Stimulated activated CD4-positive, alpha-beta T cell treated with anti-CD3 and anti-CD28 coated beads, Interleukin-15, amount 100 ng/mL, for 48 hours (primary cell): Measurements from ENCODE around the gene SLC10A7.

ENCODE experiments used
- DNase-seq, 2 donors: peaks; one replicate each; pipeline ENCODE4 v3.0.0-alpha.2; 2020; ENCODE audit warnings: low read depth in 2 of 2

SLC10A7 gene

DNA sequence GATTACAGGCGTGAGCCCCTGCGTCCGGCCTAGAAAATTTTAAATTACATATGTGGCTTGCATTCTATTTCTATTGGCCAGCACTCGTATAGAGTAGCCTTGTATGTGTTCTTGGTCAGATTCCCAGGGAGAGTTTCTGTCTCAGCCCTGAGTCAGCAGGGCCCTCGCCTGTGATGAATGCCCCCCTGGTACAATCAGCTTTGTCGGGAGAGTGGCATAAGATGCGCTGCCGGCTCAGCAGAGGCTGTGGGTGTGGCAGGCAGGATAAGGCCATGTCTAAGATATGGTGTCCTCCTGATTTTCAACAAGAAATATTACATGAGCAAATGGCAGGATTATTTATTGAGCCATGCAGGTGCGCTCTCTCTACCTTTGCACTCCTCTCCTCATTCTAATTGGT lies 309.0 kb downstream of the SLC10A7 start:
- no peak for DNase-seq

DNA sequence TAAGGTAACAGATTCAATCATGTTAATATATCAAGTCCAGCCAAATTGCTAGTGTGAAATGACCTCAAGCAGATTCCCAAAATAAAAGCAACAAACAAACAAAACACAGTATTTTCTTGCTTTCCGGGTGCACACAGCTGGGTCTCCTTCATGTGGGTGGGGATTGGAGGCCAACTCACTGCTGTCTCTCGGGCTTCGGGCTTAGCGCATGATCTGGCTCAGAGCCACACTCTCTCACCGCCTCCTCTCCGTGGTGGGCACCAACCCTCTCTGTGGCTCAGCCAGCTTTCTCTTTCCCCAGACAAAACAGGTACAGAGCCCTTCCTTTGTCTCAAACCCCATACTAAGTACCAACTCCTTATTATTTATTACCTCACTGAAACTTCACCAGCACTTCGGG lies 310.3 kb downstream of the SLC10A7 start:
- DNase-seq, result no peak

DNA sequence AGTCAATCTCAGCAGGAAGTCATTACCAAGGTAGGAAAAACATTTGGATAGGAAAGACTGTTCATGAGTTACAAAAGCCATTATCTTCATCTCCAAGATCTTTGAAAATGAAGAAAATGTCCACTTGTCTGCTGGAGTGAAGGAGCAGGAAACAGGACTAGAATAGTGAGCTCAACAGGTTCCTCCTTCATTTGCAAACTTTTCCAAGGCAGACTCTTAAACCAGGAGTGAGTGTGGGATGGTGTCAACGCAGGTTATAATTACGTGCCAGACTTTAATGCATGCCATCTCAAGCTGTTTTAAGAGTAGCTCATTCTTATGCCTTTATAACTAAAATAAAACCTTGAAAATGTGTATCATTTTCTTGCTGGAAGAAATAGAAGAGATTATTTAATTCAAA lies 310.9 kb downstream of the SLC10A7 start:
- no peak for DNase-seq

DNA sequence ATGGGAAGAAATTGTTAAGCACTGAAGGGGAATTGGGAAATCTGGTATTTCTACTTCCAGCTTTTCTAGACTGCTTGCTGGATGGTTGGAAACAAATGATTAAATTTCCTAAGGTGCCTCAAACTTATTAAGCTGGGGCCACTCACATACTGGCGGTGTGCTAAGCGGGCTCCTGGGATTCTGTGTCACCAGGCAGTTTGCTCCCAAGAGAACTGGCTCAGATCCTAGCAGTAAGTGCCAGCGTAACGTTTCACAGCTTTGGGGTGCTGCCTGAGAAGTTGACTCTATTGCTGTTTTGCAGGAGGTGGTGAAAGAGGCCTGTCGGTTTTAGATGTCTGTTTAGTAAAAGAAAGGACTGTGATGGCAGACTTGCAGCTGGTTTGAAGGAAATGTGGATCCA lies 314.3 kb downstream of the SLC10A7 start:
- DNase-seq, result no peak
